Stimulated activated CD8-positive, alpha-beta memory T cell treated with anti-CD3 and anti-CD28 coated beads, Interleukin-4, amount 100 ng/mL, for 24 hours (primary cell): ENCODE measurements around the gene PDS5B.

Experiments used
- DNase-seq: peaks from one replicate; pipeline ENCODE4 v3.0.0-alpha.2; 2020; ENCODE audit warnings: low read depth

Gene PDS5B

DNA sequence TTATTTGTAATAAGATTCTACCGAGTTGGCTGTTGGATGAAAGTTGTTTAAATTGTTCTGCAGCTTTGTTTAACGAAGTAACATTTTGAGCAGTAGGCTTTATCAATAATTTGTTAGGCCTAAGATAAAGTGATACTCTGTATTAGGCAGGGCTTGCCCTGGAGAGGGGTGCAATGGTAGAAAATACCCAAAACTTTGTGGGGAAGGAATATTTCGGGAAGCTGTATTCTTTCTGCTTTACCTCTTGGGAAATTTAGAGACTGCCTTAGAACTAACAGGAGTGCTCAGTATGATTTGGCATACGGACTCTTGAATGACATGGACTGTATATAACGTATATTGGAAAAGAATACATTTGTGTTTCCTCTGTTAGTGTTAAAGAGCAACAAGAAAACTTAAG, 2.5 kb downstream of the PDS5B start:
- DNase-seq = no peak

GRCh38 chr13:32589471-32589870, 3.2 kb downstream of the PDS5B start:
- no peak for DNase-seq

GRCh38 chr13:32590266-32590665, 4.0 kb downstream of the PDS5B start:
- DNase-seq = no peak

GRCh38 chr13:32592082-32592481, 5.8 kb downstream of the PDS5B start:
- DNase-seq = no peak

GRCh38 chr13:32594157-32594738, 8.0 kb downstream of the PDS5B start:
- DNase-seq = no peak

- DNase-seq = no peak
Observed at GRCh38 chr13:32595306-32595705, 9.1 kb downstream of the PDS5B start.

GRCh38 chr13:32600890-32601289, 14.6 kb downstream of the PDS5B start:
- DNase-seq = no peak

DNA sequence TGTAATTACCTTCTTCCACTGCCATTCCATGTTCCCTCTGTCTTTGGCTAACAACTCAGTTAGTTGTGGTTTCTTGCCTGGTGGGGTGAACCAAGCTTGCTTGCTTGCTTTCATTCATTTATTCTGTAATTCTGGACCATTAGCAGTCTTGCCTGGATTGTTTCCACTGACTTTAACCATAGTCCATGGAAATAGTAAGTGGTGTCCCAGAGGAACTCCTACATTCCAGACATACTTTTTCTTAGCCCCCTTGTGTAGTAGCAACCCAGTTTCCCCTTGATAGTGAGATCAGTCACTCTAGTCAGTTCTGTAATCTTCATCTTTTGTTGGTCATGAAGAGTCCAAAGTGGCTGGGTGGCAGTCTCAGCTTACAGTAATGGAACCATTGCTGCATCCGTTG, 23.2 kb downstream of the PDS5B start:
- DNase-seq = no peak

DNA sequence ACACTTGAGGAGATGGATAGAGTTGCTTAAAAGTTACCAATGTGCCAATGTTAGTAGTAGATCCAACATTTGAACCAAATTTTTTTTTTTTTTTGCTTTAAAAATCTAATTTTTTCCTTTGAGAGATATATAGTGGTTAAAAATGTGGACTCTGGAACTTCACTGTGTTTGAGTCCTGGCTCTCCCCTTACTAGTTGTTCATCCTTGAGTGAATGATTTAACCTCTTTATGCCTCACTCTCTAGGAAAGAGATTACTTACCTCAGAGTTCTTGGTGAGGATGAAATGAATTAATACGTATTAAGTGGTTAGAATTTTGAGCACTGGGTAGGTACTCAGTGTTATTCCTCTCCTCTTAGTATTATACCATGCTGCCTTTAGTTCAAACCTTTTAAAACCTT, 24.3 kb downstream of the PDS5B start:
- no peak for DNase-seq

GRCh38 chr13:32610977-32611376, 24.7 kb downstream of the PDS5B start:
- DNase-seq = no peak

- DNase-seq = no peak
Observed at GRCh38 chr13:32616883-32617511, 30.7 kb downstream of the PDS5B start.

DNA sequence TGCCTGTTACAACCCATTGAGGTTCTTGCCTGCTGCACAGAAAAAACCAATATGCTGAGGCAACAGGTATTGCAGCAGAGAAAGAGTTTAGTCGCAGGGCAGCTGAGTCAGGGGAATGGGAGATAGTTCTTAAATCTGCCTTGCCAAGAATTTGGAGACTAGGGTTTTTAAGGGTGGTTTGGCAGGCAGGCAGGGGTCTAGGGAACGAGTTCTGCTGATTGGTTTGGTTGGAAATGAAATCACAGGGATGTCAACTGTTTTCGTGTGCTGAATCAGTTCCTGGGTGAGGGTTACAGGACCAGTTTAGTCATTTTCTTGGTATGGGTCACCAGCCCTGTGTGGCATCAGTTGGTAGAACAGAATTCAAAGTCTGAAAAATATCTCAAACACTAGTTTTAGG, 36.6 kb downstream of the PDS5B start:
- no peak for DNase-seq

DNA sequence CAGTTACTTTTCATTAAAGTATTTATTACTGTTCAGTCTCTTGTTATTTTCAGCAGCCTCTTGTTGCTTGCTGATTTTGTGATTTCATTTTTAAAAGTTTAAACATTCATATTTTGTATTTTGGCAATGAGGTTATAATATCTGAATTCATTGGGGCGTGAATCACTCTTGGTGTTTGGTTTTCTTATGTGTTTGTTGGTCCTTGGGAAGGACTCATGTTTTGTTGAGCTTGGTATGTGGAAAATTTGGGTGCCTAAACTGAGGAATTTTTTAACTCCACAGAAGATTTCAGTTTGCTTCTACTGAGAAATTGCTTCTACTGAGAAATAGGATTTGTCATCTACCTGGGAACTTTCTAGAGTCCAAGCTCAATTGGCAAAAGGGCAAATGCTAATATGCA, 38.2 kb downstream of the PDS5B start:
- no peak for DNase-seq

- no peak for DNase-seq
Observed at GRCh38 chr13:32627793-32628192, 41.5 kb downstream of the PDS5B start.

- DNase-seq = no peak
Observed at GRCh38 chr13:32629313-32629712, 43.1 kb downstream of the PDS5B start.

GRCh38 chr13:32629866-32630265, 43.6 kb downstream of the PDS5B start:
- no peak for DNase-seq

DNA sequence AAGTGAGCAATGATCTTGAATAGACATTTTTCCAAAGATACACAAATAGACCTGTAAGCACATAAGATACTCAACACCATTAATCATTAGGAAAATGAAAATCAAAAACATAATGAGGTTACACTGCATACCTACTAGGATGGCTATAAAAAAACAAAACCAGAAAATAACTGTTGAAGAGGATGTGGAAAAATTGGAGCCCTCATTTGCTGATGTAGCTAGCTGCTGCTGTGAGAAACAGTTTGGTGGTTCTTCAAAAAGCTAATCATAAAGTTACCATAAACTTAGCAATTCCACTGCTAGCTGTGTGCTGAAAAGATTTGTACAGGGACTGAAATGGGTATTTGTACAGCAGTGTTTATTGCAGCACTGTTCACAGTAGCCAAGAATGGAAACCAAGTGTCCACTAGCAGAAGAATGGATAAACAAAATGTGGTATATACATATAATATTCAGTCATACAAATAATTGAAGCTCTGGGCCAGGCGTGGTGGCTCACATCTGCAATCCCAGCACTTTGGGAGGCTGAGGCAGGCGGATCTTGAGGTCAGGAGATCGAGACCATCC, 46.2 kb downstream of the PDS5B start:
- no peak for DNase-seq

DNA sequence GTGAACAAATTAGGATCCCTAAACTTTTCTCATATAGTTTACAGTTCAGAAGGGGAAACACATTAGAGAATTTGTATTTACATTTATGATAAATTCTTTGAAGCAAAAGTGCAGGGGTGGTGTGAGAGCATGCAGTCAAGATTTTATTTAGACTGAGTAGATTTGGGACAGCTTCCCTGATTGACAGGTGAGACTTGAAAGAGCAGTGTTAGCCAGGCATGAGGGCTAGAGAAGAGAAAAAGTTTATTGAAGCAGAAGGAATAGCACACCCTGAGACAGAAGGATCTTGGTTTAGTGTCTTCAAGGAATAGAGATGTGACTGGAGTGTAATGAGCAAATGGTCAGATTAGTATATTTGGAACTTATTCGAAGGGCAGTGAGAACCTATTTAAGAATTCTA, 50.5 kb downstream of the PDS5B start:
- DNase-seq = no peak

- DNase-seq = no peak
Observed at GRCh38 chr13:32638739-32639138, 52.5 kb downstream of the PDS5B start.

DNA sequence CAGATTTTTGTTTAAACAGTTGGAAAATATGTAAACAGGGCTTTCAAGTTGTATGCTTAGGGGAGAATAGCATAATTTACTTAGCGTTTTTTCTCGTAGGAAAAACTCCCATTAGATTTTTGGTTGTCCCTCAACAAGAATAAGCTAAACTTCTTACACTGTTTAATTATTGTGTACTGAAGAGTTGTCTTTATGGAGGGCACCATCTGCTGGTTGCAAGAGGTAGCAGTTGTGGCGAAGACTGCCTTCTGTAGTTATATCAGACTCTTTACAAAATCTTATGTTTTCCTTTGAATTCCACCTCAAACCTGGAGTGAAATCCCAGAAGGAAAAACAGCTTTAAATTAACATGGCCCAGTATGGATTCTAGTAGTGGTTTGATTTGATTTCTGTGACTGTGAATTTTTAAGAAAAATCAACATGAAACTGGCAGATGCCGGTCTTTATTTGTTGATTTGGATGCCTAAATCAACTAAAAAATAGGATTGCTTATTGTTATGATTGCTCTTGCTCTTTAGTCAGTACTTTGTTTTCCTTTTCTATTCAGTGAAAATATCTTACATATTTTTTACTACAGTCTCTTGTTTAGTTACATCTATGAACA, 53.4 kb downstream of the PDS5B start:
- DNase-seq = no peak

DNA sequence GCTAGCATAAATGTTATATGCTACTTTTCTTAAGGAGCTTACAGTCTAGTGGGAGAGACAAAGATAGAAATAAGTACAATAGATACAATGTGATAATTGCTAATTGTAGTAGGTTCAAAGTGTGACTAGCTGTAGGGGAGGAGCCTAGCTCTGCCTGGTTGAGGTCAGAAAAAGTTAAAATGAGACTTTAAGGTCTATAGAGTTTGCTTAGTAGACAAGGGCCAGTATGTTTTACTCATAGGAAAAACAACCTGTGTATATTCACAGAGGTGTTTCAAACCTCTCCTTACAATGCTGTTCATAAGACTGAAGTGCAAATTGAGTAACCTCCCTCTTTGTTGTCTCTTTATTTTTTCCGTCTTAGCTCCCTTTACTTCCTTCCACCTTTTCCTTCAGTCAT, 56.1 kb downstream of the PDS5B start:
- DNase-seq = no peak

DNA sequence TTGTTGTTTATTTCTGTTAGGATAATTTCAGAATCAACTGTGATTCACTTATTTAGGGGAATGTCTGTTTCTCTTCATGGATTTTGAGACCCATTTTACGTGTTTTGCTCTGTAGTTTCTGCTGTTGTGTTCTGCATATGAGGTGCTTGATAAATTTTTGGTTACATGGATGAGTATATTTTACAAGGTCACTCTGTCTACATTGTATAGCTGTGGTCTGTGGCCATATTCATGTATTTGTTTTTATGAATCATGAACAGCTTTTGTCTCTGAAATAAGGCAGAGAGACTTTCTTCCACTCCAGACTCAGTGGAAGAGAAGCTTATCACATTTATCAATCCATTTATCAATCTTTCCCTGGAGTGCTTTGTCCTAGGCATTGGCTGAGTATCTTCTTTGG, 56.6 kb downstream of the PDS5B start:
- no peak for DNase-seq

GRCh38 chr13:32645854-32646253, 59.6 kb downstream of the PDS5B start:
- no peak for DNase-seq

DNA sequence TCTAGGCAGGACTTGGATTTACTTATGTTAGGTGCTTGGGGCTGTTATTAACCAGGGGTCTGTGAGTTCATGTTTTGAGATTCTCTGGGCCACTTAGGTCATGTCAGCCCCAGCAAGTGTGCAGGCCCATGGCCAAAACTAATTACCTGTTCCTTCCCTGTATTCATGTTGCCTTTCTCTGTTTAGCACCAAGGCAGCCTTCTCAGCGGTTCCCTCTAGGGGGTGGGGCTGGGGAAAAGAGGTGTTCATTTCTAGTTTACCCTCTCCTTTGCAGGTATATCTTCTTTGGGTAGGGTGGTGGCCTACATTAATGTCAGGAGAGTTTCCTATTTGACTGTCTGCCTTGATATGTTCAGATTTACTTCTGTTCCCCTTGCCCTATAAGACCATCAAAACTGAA, 61.7 kb downstream of the PDS5B start:
- no peak for DNase-seq
